GM12875 (cell line): ENCODE results near the gene SYNDIG1.

Experiments
- H3K4me3 ChIP-seq: one replicate; pipeline ENCODE4 v1.5.1; 2011; ENCODE audit warnings: low read depth, low read length, control low read depth
- TF ChIP-seq, protein P1 (sequence below): IDR thresholded peaks from 2 replicates; pipeline ENCODE4 v1.5.1; 2011; ENCODE audit warnings: low read depth, mild to moderate bottlenecking, control low read depth, inconsistent platforms, low read length, moderate library complexity, borderline replicate concordance; ENCODE audit not compliant: insufficient read depth

Gene SYNDIG1

DNA sequence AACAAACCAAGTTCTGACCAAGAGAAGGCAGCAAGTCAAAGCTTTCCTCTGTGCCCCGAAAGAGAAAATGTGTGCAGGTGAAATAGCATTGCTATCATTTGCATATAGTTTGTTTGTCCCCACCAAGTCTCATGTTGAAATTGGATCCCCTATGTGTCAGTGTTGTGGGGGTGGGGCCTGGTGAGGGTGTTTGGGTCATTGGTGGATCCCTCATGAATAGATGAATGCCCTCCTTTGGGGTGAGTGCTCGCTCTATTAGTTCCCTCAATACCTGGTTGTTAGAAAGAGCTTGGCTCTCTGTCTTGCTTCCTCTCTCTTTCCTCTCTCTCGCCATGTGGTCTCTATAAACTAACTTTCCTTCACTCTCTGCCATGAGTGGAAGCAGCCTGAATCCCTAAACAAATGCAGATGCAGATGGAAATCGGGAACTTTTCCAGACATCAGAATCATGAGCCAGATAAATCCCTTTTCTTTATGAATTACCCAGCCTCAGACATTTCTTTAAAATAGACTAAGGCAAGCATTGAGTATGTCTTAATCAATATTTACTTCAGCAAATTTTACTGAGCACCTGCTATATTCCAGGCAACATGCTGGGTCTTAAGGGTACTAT lies 43.8 kb upstream of the SYNDIG1 start:
- H3K4me3 ChIP-seq = no peak overlapping the region
- TF ChIP-seq, protein P1, sequence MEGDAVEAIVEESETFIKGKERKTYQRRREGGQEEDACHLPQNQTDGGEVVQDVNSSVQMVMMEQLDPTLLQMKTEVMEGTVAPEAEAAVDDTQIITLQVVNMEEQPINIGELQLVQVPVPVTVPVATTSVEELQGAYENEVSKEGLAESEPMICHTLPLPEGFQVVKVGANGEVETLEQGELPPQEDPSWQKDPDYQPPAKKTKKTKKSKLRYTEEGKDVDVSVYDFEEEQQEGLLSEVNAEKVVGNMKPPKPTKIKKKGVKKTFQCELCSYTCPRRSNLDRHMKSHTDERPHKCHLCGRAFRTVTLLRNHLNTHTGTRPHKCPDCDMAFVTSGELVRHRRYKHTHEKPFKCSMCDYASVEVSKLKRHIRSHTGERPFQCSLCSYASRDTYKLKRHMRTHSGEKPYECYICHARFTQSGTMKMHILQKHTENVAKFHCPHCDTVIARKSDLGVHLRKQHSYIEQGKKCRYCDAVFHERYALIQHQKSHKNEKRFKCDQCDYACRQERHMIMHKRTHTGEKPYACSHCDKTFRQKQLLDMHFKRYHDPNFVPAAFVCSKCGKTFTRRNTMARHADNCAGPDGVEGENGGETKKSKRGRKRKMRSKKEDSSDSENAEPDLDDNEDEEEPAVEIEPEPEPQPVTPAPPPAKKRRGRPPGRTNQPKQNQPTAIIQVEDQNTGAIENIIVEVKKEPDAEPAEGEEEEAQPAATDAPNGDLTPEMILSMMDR = no peak

DNA sequence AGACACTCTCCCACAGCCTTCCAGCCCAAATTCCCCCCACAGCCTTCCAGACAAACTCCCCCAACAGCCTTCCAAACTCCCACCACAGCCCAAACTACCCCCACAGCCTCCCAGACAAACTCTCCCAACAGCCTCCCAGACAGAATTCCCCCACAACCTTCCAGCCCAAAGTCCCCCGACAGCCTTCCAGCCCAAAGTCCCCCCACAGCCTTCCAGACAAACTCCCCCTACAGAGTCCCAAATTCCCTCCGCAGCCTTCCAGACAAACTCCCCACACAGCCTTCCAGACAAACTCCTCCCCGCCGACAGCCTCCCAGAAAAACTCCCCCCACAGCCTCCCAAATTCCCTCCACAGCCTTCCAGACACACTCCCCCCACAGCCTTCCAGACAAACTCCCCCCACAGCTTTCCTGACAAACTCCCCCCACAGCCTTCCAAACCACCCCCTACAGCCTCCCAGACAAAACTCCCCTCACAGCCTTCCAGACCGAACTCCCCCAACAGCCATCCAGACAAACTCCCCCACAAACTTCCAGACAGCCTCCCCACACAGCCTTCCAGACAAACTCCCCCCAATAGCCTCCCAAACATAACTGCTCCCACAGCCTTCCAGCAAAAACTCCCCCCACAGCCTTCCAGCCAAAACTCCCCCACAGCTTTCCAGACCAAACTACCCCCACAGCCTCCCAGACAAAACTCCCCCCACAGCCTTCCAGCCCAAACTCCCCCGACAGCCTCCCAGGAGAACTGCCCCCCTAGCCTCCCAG lies 38.0 kb upstream of the SYNDIG1 start:
- TF ChIP-seq, protein P1 = no peak
- no peak overlapping the region for H3K4me3 ChIP-seq

DNA sequence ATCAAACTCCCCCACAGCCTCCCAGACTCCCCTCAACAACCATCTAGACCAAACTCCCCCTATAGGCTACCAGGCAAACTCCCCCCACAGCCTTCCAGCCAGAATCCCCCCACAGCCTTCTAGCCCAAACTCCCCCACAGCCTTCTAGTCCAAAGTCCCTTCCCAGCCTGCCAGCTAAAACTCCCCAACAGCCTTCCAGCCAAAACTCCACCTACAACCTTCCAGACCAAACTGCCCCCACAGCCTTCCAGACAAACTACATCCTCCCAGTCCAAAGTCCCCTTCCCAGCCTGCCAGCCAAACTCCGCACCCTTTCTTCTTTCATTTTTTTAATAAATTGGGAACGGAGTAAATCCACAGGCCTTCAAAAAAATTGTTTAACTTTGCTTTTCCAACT lies 37.4 kb upstream of the SYNDIG1 start:
- TF ChIP-seq, protein P1 = no peak
- H3K4me3 ChIP-seq = no peak overlapping the region

- H3K4me3 ChIP-seq = no peak overlapping the region
- TF ChIP-seq, protein P1 = no peak
Measured at GRCh38 chr20:24436160-24436559, 33.3 kb upstream of the SYNDIG1 start.

- no peak overlapping the region for H3K4me3 ChIP-seq
- TF ChIP-seq, protein P1 = no peak
Measured at GRCh38 chr20:24437196-24438082, 32.0 kb upstream of the SYNDIG1 start.

DNA sequence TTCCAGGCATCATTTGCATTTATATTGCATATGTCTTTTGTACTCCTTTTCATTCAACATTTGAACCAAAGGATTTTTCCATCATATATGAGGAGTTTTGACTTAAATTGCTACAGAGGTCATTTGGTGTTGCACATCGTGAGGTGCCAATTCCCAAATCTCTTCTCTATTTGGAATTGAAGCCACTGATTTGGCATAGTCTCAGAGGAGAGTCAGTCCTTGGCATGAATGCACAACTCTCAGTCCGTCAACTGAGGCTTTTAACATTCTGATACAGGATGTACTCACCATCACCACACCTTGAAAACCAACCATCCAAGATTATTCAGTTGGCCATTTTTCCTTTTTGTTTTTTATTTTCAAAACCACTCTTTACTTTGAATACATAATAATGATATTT lies 31.1 kb upstream of the SYNDIG1 start:
- H3K4me3 ChIP-seq = no peak overlapping the region
- TF ChIP-seq, protein P1 = no peak
